ENCODE data around the gene SLC34A2. TPM values are rescaled to one million over a fixed set of nuclear protein-coding genes. Genes with fewer than 3 reads are reported as not detected.

The SLC34A2 gene
- polyA plus RNA-seq, 1 donor from 2014 or later, result not detected

- TF ChIP-seq MXI1 (conservative IDR thresholded peaks at IDR 0.05; ENCODE audit: poor library complexity, severe bottlenecking) (no peak), SMC3 (conservative IDR thresholded peaks at IDR 0.05; ENCODE audit: poor library complexity) (no peak)
- no peak overlapping the region for H3K4me3 ChIP-seq (ENCODE audit: low read length)
- H3K9me3 ChIP-seq (ENCODE audit: low read length), result no peaks in the 10 kb centered on the region
These were observed 22.3 kb downstream of the SLC34A2 start for GRCh38 chr4:25677943-25678342.

GRCh38 chr4:25687773-25688172 is 32.1 kb downstream of the SLC34A2 start:
- TF ChIP-seq RAD21 (conservative IDR thresholded peaks at IDR 0.05), result no peak
- TF ChIP-seq TAF1 (IDR thresholded peaks at IDR 0.05; ENCODE audit: low read depth), result no peak
- TF ChIP-seq POLR2AphosphoS5 (IDR thresholded peaks at IDR 0.05), result no peak
- no peak for TF ChIP-seq SMC3 (conservative IDR thresholded peaks at IDR 0.05; ENCODE audit: poor library complexity)
- no peaks in the 10 kb centered on the region for H3K79me2 ChIP-seq (replicated peaks; ENCODE audit: insufficient read depth, low read length)
- no peaks in the 10 kb centered on the region for H3F3A ChIP-seq (ENCODE audit: insufficient read depth, low read length, poor library complexity, severe bottlenecking)
- H3K36me3 ChIP-seq (ENCODE audit: insufficient read depth, low read length), result no peaks in the 10 kb centered on the region
- H3K27me3 ChIP-seq (ENCODE audit: insufficient read depth, low read depth, low read length), result no peaks in the 10 kb centered on the region
- no peak overlapping the region for H3K4me2 ChIP-seq (ENCODE audit: low read length)
- H2AFZ ChIP-seq (ENCODE audit: low read depth, low read length), result no peak overlapping the region
- no peaks in the 10 kb centered on the region for H3K9me2 ChIP-seq (ENCODE audit: insufficient read depth, low read length)
- no peaks in the 10 kb centered on the region for H3K9me3 ChIP-seq (ENCODE audit: low read length)
- no peak overlapping the region for H3K9ac ChIP-seq (ENCODE audit: low read length)
- no peak overlapping the region for H3K27ac ChIP-seq (ENCODE audit: low read length)
- no peaks in the 10 kb centered on the region for H4K20me1 ChIP-seq (ENCODE audit: insufficient read depth)
- no peak overlapping the region for H3K4me3 ChIP-seq (ENCODE audit: low read length)

More at GRCh38 chr4:25677943-25678342, 22.3 kb downstream of the SLC34A2 start:
- H3K27me3 ChIP-seq (ENCODE audit: insufficient read depth, low read depth, low read length), result no peaks in the 10 kb centered on the region
- no peaks in the 10 kb centered on the region for H3F3A ChIP-seq (ENCODE audit: insufficient read depth, low read length, poor library complexity, severe bottlenecking)
- H4K20me1 ChIP-seq (ENCODE audit: insufficient read depth), result no peaks in the 10 kb centered on the region
- no peaks in the 10 kb centered on the region for H3K36me3 ChIP-seq (ENCODE audit: insufficient read depth, low read length)
- H3K79me2 ChIP-seq (replicated peaks; ENCODE audit: insufficient read depth, low read length), result no peaks in the 10 kb centered on the region
- no peak overlapping the region for H2AFZ ChIP-seq (ENCODE audit: low read depth, low read length)
- no peak overlapping the region for H3K27ac ChIP-seq (ENCODE audit: low read length)
- H3K9ac ChIP-seq (ENCODE audit: low read length), result no peak overlapping the region
- no peak overlapping the region for H3K4me2 ChIP-seq (ENCODE audit: low read length)
- no peaks in the 10 kb centered on the region for H3K9me2 ChIP-seq (ENCODE audit: insufficient read depth, low read length)

GRCh38 chr4:25694466-25694865 is 38.8 kb downstream of the SLC34A2 start:
- no peaks in the 10 kb centered on the region for H3K9me2 ChIP-seq (ENCODE audit: insufficient read depth, low read length)

More at GRCh38 chr4:25694466-25694865, 38.8 kb downstream of the SLC34A2 start:
- no peak overlapping the region for H3K4me3 ChIP-seq (ENCODE audit: low read length)
- no peaks in the 10 kb centered on the region for H3F3A ChIP-seq (ENCODE audit: insufficient read depth, low read length, poor library complexity, severe bottlenecking)
- no peaks in the 10 kb centered on the region for H4K20me1 ChIP-seq (ENCODE audit: insufficient read depth)
- H3K9ac ChIP-seq (ENCODE audit: low read length), result no peak overlapping the region
- no peaks in the 10 kb centered on the region for H3K27me3 ChIP-seq (ENCODE audit: insufficient read depth, low read depth, low read length)
- H3K4me2 ChIP-seq (ENCODE audit: low read length), result no peak overlapping the region
- H2AFZ ChIP-seq (ENCODE audit: low read depth, low read length), result no peak overlapping the region
- H3K79me2 ChIP-seq (replicated peaks; ENCODE audit: insufficient read depth, low read length), result no peaks in the 10 kb centered on the region
- no peaks in the 10 kb centered on the region for H3K9me3 ChIP-seq (ENCODE audit: low read length)
- H3K27ac ChIP-seq (ENCODE audit: low read length), result no peak overlapping the region
- no peaks in the 10 kb centered on the region for H3K36me3 ChIP-seq (ENCODE audit: insufficient read depth, low read length)
- TF ChIP-seq RAD21 (conservative IDR thresholded peaks at IDR 0.05) (no peak), MXI1 (conservative IDR thresholded peaks at IDR 0.05; ENCODE audit: poor library complexity, severe bottlenecking) (no peak), EZH2 (IDR thresholded peaks at IDR 0.05; ENCODE audit: borderline replicate concordance, insufficient read depth, low read length, poor library complexity, severe bottlenecking) (no peak), SMC3 (conservative IDR thresholded peaks at IDR 0.05; ENCODE audit: poor library complexity) (no peak), POLR2AphosphoS5 (IDR thresholded peaks at IDR 0.05) (no peak), CTCF (IDR thresholded peaks at IDR 0.05; ENCODE audit: poor library complexity, severe bottlenecking) (no peak), TAF1 (IDR thresholded peaks at IDR 0.05; ENCODE audit: low read depth) (no peak), REST (IDR thresholded peaks at IDR 0.05; ENCODE audit: borderline replicate concordance) (no peak), EP300 (conservative IDR thresholded peaks at IDR 0.05; ENCODE audit: poor library complexity, severe bottlenecking) (no peak)
